Erythroblast (primary cell): ENCODE results near the gene CHST4.

Experiments
- GATA1 ChIP-seq: IDR thresholded peaks from 2 replicates; pipeline ENCODE4 v1.6.1; 2011; ENCODE audit warnings: low read depth, mild to moderate bottlenecking, control low read depth, low read length, moderate library complexity
- POLR2A ChIP-seq: IDR thresholded peaks from 2 replicates; pipeline ENCODE4 v1.6.1; 2011; ENCODE audit warnings: mild to moderate bottlenecking, low read length

DNA sequence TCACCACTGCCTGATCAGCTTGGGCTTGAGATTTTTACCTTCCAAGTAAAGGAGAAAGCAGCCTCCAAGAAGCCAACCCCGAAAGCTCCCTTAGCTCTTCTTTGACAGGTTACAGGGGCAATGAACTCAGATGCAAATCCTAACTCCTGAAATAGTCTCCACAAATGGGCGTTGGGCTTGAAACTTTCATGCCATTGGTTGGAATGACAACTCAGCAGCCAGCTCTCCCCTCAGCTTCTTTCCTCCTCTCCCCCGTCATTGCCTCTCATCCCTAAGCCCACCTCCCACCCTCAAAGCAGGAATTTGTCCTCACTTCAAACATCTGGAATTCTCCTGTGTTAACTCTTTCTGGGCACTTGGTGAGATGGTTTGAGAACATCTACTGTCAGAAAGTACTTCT is 50.7 kb downstream of the CHST4 start, which contains the start of gene TAT:
- TF ChIP-seq POLR2A (no peak), GATA1 (no peak)
